DLD1 (cell line): ENCODE results near the gene PRICKLE2.

Experiments used
- in situ Hi-C: cut with HindIII; loops from 2 replicates; pipeline ENCODE4 v1.10.0; 2017; ENCODE audit warnings: low sequenced_read_pairs

PRICKLE2 gene

DNA sequence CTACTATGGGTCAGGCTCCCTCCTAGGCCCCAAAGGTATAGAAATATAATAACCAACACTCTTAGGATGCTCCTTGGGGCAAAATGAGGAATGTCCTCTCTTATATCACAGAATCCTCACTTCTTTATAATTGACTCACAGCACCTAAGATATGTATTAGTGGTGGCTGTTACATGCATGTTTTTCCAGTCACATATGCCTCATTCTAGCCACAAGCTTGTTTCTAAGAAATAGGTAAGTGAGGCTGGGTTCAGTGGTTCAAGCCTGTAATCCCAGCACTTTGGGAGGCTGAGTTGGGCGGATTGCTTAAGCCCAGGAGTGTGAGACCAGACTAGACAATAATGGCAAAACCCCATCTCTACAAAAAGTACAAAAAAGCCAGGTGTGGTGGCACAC is 144.0 kb downstream of the PRICKLE2 start:
- in situ Hi-C loops, result no loop called here

GRCh38 chr3:64080616-64081234 is 144.5 kb downstream of the PRICKLE2 start:
- in situ Hi-C loops, result no loop called here

GRCh38 chr3:64079369-64080150 is 145.7 kb downstream of the PRICKLE2 start:
- in situ Hi-C loops, result no loop called here

DNA sequence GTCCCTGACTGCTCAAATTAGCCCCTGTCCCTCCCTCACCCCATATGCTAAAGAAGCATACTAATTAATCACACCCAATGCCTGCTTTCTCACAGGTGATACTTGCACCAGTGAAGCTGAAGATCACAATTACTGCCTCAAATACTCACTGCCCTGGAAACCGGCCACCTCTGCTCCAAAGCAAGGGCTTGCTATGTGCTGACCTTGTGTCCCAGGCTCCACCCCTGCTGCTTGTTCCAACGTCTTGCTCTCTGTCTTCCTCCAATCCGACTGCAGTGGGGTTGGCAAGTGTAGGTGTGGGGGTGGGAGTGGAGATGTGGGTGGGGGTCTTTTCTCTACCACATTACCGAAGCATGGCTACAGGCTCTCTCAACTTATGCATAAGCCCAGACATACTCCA is 146.3 kb downstream of the PRICKLE2 start:
- in situ Hi-C loops, result no loop called here

DNA sequence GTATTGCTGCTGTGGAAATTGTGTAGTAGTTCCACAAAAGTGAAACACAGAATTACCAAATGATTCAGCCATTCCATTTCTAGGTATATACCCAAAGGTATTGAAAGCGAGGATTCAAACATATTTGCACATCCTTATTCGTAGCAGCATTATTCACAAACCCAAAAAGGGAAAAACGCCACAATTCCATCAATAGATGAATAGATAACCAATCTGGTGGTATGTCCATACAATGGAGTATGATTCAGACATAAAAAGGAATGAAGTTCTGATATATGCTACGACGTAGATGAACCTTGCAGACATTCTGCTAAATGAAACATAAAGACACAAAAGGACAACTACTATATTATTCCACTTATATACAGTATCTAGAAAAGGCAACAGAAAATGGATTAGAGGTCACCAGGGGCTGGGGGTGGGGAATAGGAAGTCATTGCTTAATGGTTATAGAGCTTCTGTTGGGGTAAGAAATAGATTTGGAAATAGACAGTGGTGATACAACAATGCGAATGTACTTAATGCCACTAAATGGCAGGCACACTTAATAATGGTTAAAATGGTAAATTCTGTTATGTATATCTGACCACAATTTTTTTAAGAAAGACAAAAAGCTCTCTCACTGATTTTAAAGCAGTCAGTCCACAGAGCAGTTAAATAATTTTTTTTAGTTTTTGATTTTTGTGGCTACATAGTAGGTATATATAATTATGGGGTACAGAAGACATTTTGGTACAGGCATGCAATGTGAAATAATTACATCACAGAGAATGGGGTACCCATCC is 150.2 kb downstream of the PRICKLE2 start:
- in situ Hi-C loops, result no loop called here

- in situ Hi-C loops, result no loop called here
These were observed 151.2 kb downstream of the PRICKLE2 start for GRCh38 chr3:64074060-64074459.

GRCh38 chr3:64073158-64073761 is 152.0 kb downstream of the PRICKLE2 start:
- in situ Hi-C loops, result no loop called here

GRCh38 chr3:64072126-64072525 is 153.1 kb downstream of the PRICKLE2 start:
- in situ Hi-C loops, result no loop called here

- in situ Hi-C loops, result no loop called here
These were observed 154.6 kb downstream of the PRICKLE2 start for GRCh38 chr3:64070704-64071103.

DNA sequence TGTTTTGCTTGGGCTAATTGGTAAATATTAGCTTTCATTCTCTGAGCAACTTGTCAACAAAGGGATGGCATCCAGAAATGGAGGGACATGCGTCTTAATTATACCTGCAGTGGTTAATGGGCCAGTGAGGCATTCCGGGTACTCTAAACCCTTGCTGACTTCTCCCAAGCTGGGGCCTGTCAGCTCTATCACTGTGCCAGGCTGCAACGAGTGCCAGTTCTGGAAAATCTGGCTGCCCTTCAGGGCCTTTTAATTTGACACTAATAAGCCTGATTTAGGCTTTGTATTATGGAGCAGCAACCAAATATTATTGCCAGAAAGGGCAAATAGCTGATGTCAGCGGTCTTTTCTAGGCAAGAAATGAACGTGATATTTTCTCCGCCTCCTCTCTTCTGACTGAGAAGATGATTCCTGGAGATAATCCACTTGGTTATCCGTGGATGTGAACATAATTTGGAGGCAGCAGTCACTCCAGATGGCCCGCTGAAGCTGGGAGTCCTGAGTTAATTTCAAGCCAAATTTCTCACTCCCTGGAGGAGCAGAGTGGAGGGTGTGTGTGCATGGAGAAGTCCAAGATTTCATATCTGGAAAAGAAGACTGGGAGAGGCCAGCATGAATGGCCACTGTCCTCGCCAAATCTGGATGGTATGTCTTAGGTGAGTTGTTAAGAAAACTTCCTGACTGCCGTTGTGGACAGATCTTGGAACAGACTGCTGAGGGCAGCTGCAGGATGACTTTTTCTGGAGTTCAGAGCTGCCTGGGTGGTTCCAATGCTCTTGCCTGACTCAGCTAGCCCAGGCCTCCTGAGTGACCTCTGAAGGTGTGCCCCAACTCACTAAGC is 157.5 kb downstream of the PRICKLE2 start:
- in situ Hi-C loops, result no loop called here

GRCh38 chr3:64064804-64065203 is 160.5 kb downstream of the PRICKLE2 start:
- in situ Hi-C loops, result no loop called here

GRCh38 chr3:64063983-64064438 is 161.3 kb downstream of the PRICKLE2 start:
- in situ Hi-C loops, result no loop called here

GRCh38 chr3:64063207-64063982 is 161.9 kb downstream of the PRICKLE2 start:
- in situ Hi-C loops, result no loop called here

DNA sequence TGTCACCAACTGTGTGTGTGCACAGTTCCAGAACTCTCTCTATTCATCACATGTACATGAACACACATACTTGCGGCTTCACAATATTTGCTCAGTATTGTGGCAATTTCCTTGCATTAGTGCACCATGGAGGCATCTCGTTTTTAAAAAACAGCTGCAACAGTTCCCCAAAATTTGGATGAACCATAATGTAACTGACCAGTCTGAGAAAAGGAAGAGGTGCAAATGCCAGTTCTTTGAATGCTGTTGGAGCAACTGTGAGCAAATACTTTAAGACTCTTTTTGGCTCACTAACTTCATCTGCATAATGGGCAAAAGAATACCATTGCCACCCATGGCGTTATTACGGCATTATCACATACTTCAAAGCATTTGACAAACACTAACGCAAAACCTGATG is 163.6 kb downstream of the PRICKLE2 start:
- in situ Hi-C loops, result no loop called here

DNA sequence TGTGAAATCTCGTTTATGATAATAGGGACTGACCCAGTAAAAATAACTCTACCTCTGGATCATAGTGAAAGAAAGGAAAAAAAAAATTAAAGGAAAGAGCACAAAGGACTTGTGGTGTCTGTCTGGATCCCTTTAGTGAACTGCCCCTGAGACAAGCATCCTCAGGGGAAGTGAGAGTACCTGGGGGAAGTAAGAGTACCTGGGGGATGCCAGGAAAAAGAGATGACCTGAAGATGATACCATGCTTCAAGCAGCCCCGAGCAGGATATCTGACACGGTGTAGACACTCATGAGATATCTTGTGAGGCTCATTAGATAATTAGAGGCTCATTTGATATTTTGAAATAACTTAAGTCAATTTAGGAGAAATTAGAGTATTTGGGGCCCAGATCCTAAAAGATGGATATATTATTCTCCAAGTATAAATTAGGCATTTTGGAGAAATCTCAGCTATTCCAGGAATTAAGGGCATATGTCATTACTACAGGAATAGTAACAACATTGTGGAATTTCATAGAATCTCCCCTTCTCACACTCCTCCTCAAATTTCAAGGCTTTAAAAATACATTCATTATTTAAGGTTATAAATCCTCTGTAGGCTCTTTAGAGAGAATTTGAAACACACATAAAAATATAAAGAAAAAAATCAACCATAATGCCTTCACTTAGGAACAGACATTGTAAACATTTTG is 165.6 kb downstream of the PRICKLE2 start:
- in situ Hi-C loops, result no loop called here

DNA sequence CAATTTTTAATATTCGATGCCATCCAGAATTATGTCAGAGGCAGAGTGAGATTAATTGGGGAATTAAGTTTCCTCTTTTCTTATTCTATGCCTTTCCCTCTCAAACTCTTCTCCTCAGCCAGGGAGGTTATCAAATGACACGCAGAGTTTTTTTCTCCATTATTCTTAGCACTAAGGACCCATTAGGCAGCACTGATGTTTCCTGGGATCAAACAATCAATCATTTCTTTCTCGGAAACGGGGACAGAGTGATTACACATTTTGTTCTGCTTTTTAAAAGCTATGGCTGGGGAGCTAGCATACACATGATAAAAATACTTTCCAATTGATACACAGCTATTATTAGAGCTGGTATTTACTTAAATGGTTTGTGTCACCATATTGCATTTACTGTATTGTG is 166.7 kb downstream of the PRICKLE2 start:
- in situ Hi-C loops, result no loop called here

- in situ Hi-C loops, result no loop called here
These were observed 168.0 kb downstream of the PRICKLE2 start for GRCh38 chr3:64057231-64057630.

- in situ Hi-C loops, result no loop called here
These were observed 168.6 kb downstream of the PRICKLE2 start for GRCh38 chr3:64056606-64057180.

- in situ Hi-C loops, result no loop called here
These were observed 170.2 kb downstream of the PRICKLE2 start for GRCh38 chr3:64055076-64055475.
